H9 (cell line): ENCODE measurements around the gene ULK4. TPM values are rescaled to one million over a fixed set of nuclear protein-coding genes. Genes with fewer than 3 reads are reported as not detected.

Experiments used
- DNase-seq: peaks from one replicate; pipeline ENCODE4 v3.0.0-alpha.2; 2017
- H2AFZ ChIP-seq: one replicate; pipeline ENCODE4 v1.6.1; 2013; ENCODE audit warnings: mild to moderate bottlenecking, low read length, control low read depth, moderate library complexity
- H2AK5ac ChIP-seq: 2 replicates; pipeline ENCODE4 v1.6.1; 2013; ENCODE audit warnings: low read length, control low read depth, mixed read lengths; ENCODE audit not compliant: insufficient read length
- H2BK120ac ChIP-seq: one replicate; pipeline ENCODE4 v1.6.1; 2013; ENCODE audit warnings: low read depth, mild to moderate bottlenecking, low read length, control low read depth, inconsistent platforms; ENCODE audit not compliant: poor library complexity, severe bottlenecking
- H2BK12ac ChIP-seq: 2 replicates; pipeline ENCODE4 v1.6.1; 2013; ENCODE audit warnings: low read length, control low read depth, mixed read lengths, low read depth; ENCODE audit not compliant: insufficient read length
- H2BK15ac ChIP-seq: 2 replicates; pipeline ENCODE4 v1.6.1; 2013; ENCODE audit warnings: low read depth, low read length, control low read depth
- H2BK20ac ChIP-seq: one replicate; pipeline ENCODE4 v1.6.1; 2013; ENCODE audit warnings: low read depth, mild to moderate bottlenecking, low read length, control low read depth, inconsistent platforms; ENCODE audit not compliant: poor library complexity, severe bottlenecking
- H2BK5ac ChIP-seq: 2 replicates; pipeline ENCODE4 v1.6.1; 2013; ENCODE audit warnings: low read length, control low read depth, mixed read lengths; ENCODE audit not compliant: insufficient read length
- H3K14ac ChIP-seq: 2 replicates; pipeline ENCODE4 v1.6.1; 2013; ENCODE audit warnings: low read length, control low read depth; ENCODE audit not compliant: insufficient read depth
- H3K18ac ChIP-seq: 2 replicates; pipeline ENCODE4 v1.6.1; 2013; ENCODE audit warnings: low read depth, mild to moderate bottlenecking, mixed read lengths, low read length, control low read depth; ENCODE audit not compliant: insufficient read length
- H3K23ac ChIP-seq: 2 replicates; pipeline ENCODE4 v1.6.1; 2013; ENCODE audit warnings: low read length, control low read depth, mixed read lengths, low read depth; ENCODE audit not compliant: insufficient read length
- H3K23me2 ChIP-seq: 2 replicates; pipeline ENCODE4 v1.6.1; 2013; ENCODE audit warnings: low read depth, mild to moderate bottlenecking, mixed read lengths, low read length, control low read depth; ENCODE audit not compliant: insufficient read length, poor library complexity, severe bottlenecking
- H3K27ac ChIP-seq: 2 replicates; pipeline ENCODE4 v1.5.1; 2013; ENCODE audit warnings: low read length, control low read depth, mixed read lengths, low read depth; ENCODE audit not compliant: insufficient read length
- H3K27me3 ChIP-seq: 2 replicates; pipeline ENCODE4 v1.6.1; 2013; ENCODE audit warnings: low read length, control low read depth, inconsistent platforms; ENCODE audit not compliant: insufficient read depth
- H3K4ac ChIP-seq: 2 replicates; pipeline ENCODE4 v1.6.1; 2013; ENCODE audit warnings: low read depth, mild to moderate bottlenecking, control low read depth, inconsistent platforms, low read length, moderate library complexity
- H3K4me1 ChIP-seq: 2 replicates; pipeline ENCODE4 v1.6.1; 2013; ENCODE audit warnings: low read length, control low read depth, inconsistent platforms; ENCODE audit not compliant: insufficient read depth
- H3K4me2 ChIP-seq: 2 replicates; pipeline ENCODE4 v1.6.1; 2013; ENCODE audit warnings: low read length, control low read depth, mixed read lengths; ENCODE audit not compliant: insufficient read length, insufficient read depth
- H3K56ac ChIP-seq: 2 replicates; pipeline ENCODE4 v1.6.1; 2013; ENCODE audit warnings: low read depth, mild to moderate bottlenecking, mixed read lengths, low read length, control low read depth; ENCODE audit not compliant: insufficient read length
- H3K79me1 ChIP-seq: 2 replicates; pipeline ENCODE4 v1.6.1; 2013; ENCODE audit warnings: low read depth, mild to moderate bottlenecking, moderate library complexity, low read length, control low read depth, inconsistent platforms; ENCODE audit not compliant: insufficient read depth, poor library complexity, severe bottlenecking
- H3K79me2 ChIP-seq: 2 replicates; pipeline ENCODE4 v1.6.1; 2013; ENCODE audit warnings: low read length, control low read depth, inconsistent platforms; ENCODE audit not compliant: insufficient read depth
- H3K9ac ChIP-seq: 2 replicates; pipeline ENCODE4 v1.6.1; 2013; ENCODE audit warnings: low read length, control low read depth, mixed read lengths; ENCODE audit not compliant: insufficient read length; ENCODE audit errors: extremely low read depth
- H3K9me3 ChIP-seq: one replicate; pipeline ENCODE4 v1.6.1; 2013; ENCODE audit warnings: low read depth, low read length, inconsistent platforms; ENCODE audit not compliant: control insufficient read depth
- H3T11ph ChIP-seq: one replicate; pipeline ENCODE4 v1.6.1; 2013; ENCODE audit warnings: mild to moderate bottlenecking, low read length, control low read depth, inconsistent platforms
- H4K20me1 ChIP-seq: one replicate; pipeline ENCODE4 v1.6.1; 2013; ENCODE audit not compliant: control insufficient read depth, insufficient read length, insufficient read depth
- H4K5ac ChIP-seq: 2 replicates; pipeline ENCODE4 v1.6.1; 2013; ENCODE audit warnings: low read depth, mild to moderate bottlenecking, mixed read lengths, low read length, control low read depth; ENCODE audit not compliant: insufficient read length
- H4K8ac ChIP-seq: replicated peaks from 2 replicates; pipeline ENCODE4 v1.6.1; 2013; ENCODE audit warnings: low read length, control low read depth, mixed read lengths, low read depth; ENCODE audit not compliant: insufficient read length
- H4K91ac ChIP-seq: 2 replicates; pipeline ENCODE4 v1.6.1; 2013; ENCODE audit warnings: low read depth, mild to moderate bottlenecking, moderate library complexity, mixed read lengths, low read length, control low read depth; ENCODE audit not compliant: insufficient read length
- H3K27ac Mint-ChIP-seq, 3 experiments: 2 replicates in 2 of 3; 3 replicates in 1 of 3; pipeline ENCODE4 v1.8.0; 2020 to 2021; ENCODE audit warnings: mixed read lengths in 3 of 3, mild to moderate bottlenecking in 1 of 3, moderate library complexity in 1 of 3
- H3K27me3 Mint-ChIP-seq: 2 replicates; pipeline ENCODE4 v1.8.0; 2021; ENCODE audit warnings: low read depth, mild to moderate bottlenecking, moderate library complexity, mixed read lengths
- H3K36me3 Mint-ChIP-seq, 3 experiments: 2 replicates in 2 of 3; 3 replicates in 1 of 3; pipeline ENCODE4 v1.8.0; 2020 to 2021; ENCODE audit warnings: low read depth in 3 of 3, mixed read lengths in 3 of 3; ENCODE audit not compliant: insufficient read depth in 1 of 3
- H3K4me1 Mint-ChIP-seq, 2 experiments: 2 replicates each; pipeline ENCODE4 v1.8.0; 2020; ENCODE audit warnings: mixed read lengths in 2 of 2
- H3K4me3 Mint-ChIP-seq, 2 experiments: 2 replicates in 1 of 2; 3 replicates in 1 of 2; pipeline ENCODE4 v1.8.0; 2020 to 2021; ENCODE audit warnings: mild to moderate bottlenecking in 2 of 2, mixed read lengths in 2 of 2, moderate library complexity in 1 of 2
- H3K9me3 Mint-ChIP-seq, 2 experiments: 2 replicates in 1 of 2; 3 replicates in 1 of 2; pipeline ENCODE4 v1.8.0; 2020; ENCODE audit warnings: mild to moderate bottlenecking in 2 of 2, mixed read lengths in 2 of 2, moderate library complexity in 1 of 2
- CTCF ChIP-seq: fragments of 200-600 bp; sonication (generic); conservative IDR thresholded peaks from 3 replicates; pipeline ENCODE4 v1.8.0; 2021; ENCODE audit warnings: antibody characterized with exemption, mild to moderate bottlenecking
- WGBS: extraction: QIAGEN DNeasy Blood & Tissue Kit; methylation state at CpG from one replicate; pipeline ENCODE4 v1.1.7; 2013; ENCODE audit warnings: missing lambda C conversion rate, low lambda C conversion rate, mixed read lengths; ENCODE audit not compliant: insufficient read length; ENCODE audit errors: extremely low coverage; 5-methylcytosine and 5-hydroxymethylcytosine counted together
- total RNA-seq: library from RNA; stranded (reverse); gene quantifications from 2 replicates; pipeline ENCODE4 v1.2.1, GENCODE V29; 2021

ULK4 gene
- total RNA-seq, 1 experiment from 2014 or later = 12.9 TPM

DNA sequence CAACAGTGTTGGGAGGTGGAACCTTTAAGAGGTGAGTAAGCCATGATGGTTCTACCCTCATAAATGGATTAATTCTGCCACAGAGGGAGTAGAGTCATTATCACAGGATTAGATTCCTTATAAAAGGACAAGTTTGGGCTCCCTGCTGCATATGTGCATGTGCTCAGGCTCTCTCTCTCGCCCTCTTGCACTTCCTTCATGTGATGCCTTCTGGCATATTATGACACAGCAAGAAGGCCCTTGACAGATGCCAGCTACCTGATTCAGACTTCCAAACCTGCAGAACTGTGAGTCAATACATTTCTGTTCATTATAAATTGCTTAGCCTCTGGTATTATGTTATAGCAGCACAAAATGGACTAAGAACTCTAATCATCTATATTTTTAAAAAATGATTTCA, 557.3 kb downstream of the ULK4 start:
- no peak for DNase-seq
- no CpG with 5 or more reads among the region's 1 CpG for WGBS
- Histone ChIP-seq H3K79me1 (no peaks in the 10 kb centered on the region), H3K56ac (no peak overlapping the region), H2BK15ac (no peak overlapping the region), H3K79me2 (no peaks in the 10 kb centered on the region), H3K27me3 (no peaks in the 10 kb centered on the region), H4K8ac (no peak overlapping the region), H3K23me2 (no peaks in the 10 kb centered on the region), H3K9me3 (no peaks in the 10 kb centered on the region), H2AK5ac (no peak overlapping the region), H3K14ac (no peak overlapping the region), H2BK12ac (no peak overlapping the region), H2BK5ac (no peak overlapping the region), H3K4me1 (no peaks in the 10 kb centered on the region), H3T11ph (no peak overlapping the region), H3K4me2 (no peak overlapping the region), H3K4ac (no peak overlapping the region), H4K20me1 (no peaks in the 10 kb centered on the region), H3K23ac (no peak overlapping the region), H3K18ac (no peak overlapping the region), H4K5ac (no peak overlapping the region), H2AFZ (no peak overlapping the region), H3K9ac (no peak overlapping the region), H4K91ac (no peak overlapping the region), H2BK20ac (no peak overlapping the region), H3K27ac (no peak overlapping the region), H2BK120ac (no peak overlapping the region)
- TF ChIP-seq CTCF = no peak
- H3K36me3 Mint-ChIP-seq = peaks cover 0 to 2% (median 0%) of the 10 kb centered on the region in 3 experiments; a peak in 1 of 7 replicates
- H3K27me3 Mint-ChIP-seq = no peaks in the 10 kb centered on the region
- H3K27ac Mint-ChIP-seq = no peak overlapping the region
- H3K4me3 Mint-ChIP-seq = no peak overlapping the region
- H3K4me1 Mint-ChIP-seq = no peaks in the 10 kb centered on the region
- H3K9me3 Mint-ChIP-seq = no peaks in the 10 kb centered on the region; a peak in 1 of 5 replicates
